HL-60 (cell line): ENCODE results near the gene FHDC1.

Experiments used
- DNase-seq, 2 experiments: peaks; one replicate each; pipeline ENCODE4 v3.0.0-alpha.2; 2010 to 2020; ENCODE audit warnings: low read depth in 1 of 2, low spot score in 1 of 2
- H3K27ac ChIP-seq: fragments of 250-450 bp; sonication (Bioruptor Pico); replicated peaks from 2 replicates; pipeline ENCODE4 v1.5.1; 2020; ENCODE audit warnings: mild to moderate bottlenecking, moderate library complexity
- H3K27me3 ChIP-seq: fragments of 250-450 bp; sonication (Bioruptor Pico); 2 replicates; pipeline ENCODE4 v1.5.1; 2021; ENCODE audit warnings: mild to moderate bottlenecking, moderate library complexity; ENCODE audit not compliant: insufficient read depth, poor library complexity, severe bottlenecking
- H3K4me3 ChIP-seq: replicated peaks from 2 replicates; pipeline ENCODE4 v1.5.1; 2011; ENCODE audit warnings: mild to moderate bottlenecking, control low read depth, low read length; ENCODE audit not compliant: insufficient read depth
- GABPA ChIP-seq: IDR thresholded peaks from 2 replicates; pipeline ENCODE4 v1.6.1; 2012; ENCODE audit warnings: low read depth
- POLR2AphosphoS5 ChIP-seq: IDR thresholded peaks from 2 replicates; pipeline ENCODE4 v1.6.1; 2012; ENCODE audit warnings: low read depth
- SPI1 ChIP-seq: IDR thresholded peaks from 2 replicates; pipeline ENCODE4 v1.6.1; 2012; ENCODE audit warnings: low read depth, mild to moderate bottlenecking, borderline replicate concordance
- TF ChIP-seq, protein P1 (sequence below): IDR thresholded peaks from 2 replicates; pipeline ENCODE4 v1.6.1; 2012; ENCODE audit warnings: low read depth; ENCODE audit not compliant: insufficient replicate concordance
- TF ChIP-seq, protein P2 (sequence below): IDR thresholded peaks from one replicate; pipeline ENCODE4 v1.5.1; 2011; ENCODE audit warnings: low read length, control low read depth, inconsistent platforms; ENCODE audit not compliant: insufficient read depth

The FHDC1 gene

DNA sequence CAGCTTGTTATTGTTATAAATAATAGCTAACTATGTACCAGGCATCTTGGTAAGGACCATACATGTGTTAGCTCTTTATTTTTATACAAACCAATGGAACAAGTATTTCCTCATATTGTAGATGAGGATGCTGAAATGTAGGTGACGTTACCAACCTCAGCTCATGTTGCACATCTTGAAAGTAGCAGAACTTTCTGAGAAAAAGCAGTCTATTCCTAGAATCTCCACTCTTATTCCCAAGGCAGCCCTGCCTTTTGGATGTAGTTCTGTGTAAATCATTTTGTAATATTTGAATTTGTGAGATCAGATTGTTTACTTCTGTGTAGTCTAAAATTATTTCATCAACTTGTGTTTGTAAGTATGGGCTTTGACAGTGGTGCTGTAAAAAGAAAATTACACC is 5.3 kb downstream of the FHDC1 start:
- no peak for DNase-seq
- no peak for TF ChIP-seq GABPA
- TF ChIP-seq, protein P1, sequence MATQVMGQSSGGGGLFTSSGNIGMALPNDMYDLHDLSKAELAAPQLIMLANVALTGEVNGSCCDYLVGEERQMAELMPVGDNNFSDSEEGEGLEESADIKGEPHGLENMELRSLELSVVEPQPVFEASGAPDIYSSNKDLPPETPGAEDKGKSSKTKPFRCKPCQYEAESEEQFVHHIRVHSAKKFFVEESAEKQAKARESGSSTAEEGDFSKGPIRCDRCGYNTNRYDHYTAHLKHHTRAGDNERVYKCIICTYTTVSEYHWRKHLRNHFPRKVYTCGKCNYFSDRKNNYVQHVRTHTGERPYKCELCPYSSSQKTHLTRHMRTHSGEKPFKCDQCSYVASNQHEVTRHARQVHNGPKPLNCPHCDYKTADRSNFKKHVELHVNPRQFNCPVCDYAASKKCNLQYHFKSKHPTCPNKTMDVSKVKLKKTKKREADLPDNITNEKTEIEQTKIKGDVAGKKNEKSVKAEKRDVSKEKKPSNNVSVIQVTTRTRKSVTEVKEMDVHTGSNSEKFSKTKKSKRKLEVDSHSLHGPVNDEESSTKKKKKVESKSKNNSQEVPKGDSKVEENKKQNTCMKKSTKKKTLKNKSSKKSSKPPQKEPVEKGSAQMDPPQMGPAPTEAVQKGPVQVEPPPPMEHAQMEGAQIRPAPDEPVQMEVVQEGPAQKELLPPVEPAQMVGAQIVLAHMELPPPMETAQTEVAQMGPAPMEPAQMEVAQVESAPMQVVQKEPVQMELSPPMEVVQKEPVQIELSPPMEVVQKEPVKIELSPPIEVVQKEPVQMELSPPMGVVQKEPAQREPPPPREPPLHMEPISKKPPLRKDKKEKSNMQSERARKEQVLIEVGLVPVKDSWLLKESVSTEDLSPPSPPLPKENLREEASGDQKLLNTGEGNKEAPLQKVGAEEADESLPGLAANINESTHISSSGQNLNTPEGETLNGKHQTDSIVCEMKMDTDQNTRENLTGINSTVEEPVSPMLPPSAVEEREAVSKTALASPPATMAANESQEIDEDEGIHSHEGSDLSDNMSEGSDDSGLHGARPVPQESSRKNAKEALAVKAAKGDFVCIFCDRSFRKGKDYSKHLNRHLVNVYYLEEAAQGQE, result no peak
- no peak for TF ChIP-seq SPI1
- TF ChIP-seq, protein P2, sequence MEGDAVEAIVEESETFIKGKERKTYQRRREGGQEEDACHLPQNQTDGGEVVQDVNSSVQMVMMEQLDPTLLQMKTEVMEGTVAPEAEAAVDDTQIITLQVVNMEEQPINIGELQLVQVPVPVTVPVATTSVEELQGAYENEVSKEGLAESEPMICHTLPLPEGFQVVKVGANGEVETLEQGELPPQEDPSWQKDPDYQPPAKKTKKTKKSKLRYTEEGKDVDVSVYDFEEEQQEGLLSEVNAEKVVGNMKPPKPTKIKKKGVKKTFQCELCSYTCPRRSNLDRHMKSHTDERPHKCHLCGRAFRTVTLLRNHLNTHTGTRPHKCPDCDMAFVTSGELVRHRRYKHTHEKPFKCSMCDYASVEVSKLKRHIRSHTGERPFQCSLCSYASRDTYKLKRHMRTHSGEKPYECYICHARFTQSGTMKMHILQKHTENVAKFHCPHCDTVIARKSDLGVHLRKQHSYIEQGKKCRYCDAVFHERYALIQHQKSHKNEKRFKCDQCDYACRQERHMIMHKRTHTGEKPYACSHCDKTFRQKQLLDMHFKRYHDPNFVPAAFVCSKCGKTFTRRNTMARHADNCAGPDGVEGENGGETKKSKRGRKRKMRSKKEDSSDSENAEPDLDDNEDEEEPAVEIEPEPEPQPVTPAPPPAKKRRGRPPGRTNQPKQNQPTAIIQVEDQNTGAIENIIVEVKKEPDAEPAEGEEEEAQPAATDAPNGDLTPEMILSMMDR, result no peak
- TF ChIP-seq POLR2AphosphoS5, result no peak
- peaks cover 27% of the 10 kb centered on the region for H3K27me3 ChIP-seq
- H3K27ac ChIP-seq, result no peak overlapping the region
- no peak overlapping the region for H3K4me3 ChIP-seq

DNA sequence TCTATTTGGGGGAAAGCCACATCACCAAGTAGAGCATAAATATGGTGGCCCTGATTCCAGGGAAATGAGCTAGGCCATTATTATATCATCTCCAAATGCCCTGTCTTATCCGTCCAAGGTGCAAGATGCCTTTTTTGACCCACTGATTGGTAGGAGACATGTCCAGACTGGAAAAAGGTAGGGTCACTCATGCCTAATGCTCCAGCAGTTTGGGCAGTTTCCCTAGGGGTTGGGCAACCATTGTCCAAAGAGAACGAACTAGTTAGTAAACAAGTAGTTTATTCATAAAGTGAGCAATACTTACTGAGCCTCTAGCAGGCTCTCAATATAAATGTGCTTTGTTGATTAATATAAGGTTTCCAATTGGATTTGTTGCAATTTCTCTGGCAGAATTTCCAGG is 6.2 kb downstream of the FHDC1 start:
- Histone ChIP-seq H3K27me3 (peaks cover 18% of the 10 kb centered on the region), H3K4me3 (no peak overlapping the region), H3K27ac (no peak overlapping the region)
- DNase-seq, result no peak
- no peak for TF ChIP-seq POLR2AphosphoS5
- TF ChIP-seq, protein P2, result no peak
- TF ChIP-seq SPI1, result no peak
- no peak for TF ChIP-seq GABPA
- TF ChIP-seq, protein P1, result no peak

DNA sequence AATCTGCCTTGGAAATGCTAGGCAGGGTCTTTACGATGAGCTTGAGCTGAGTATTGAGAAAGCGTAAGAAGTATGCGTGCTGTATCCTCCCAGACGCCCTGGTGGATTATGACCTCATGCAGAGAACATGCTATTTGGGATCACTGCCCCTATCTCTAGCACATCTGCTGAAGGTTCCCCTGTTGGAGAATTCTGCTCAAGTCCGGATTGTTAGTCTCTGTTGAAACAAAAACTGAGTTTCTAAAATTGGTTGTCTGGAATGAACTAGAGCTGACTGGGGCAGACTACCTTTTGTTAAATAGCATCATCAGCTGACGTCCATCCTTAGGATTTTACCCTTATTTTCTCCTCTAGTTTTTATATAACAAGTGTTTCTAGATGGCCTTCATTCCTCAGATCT is 7.5 kb downstream of the FHDC1 start:
- H3K27me3 ChIP-seq, result peaks cover 7% of the 10 kb centered on the region
- no peak overlapping the region for H3K4me3 ChIP-seq
- TF ChIP-seq GABPA, result no peak
- TF ChIP-seq, protein P2, result no peak
- no peak for TF ChIP-seq POLR2AphosphoS5
- no peak for TF ChIP-seq SPI1
- TF ChIP-seq, protein P1, result no peak
- no peak overlapping the region for H3K27ac ChIP-seq
- no peak for DNase-seq
